Left kidney (tissue), 1 donor: ENCODE data around the gene SERPINA7. TPM values are rescaled to one million over a fixed set of nuclear protein-coding genes. Genes with fewer than 3 reads are reported as not detected.

ENCODE experiments used
- polyA plus RNA-seq: library from polyadenylated mRNA; unstranded; fragments of 120-200 nt; gene quantifications from one replicate; pipeline ENCODE4 v1.2.1, GENCODE V29; 2013; ENCODE audit not compliant: insufficient read length

Gene SERPINA7
- polyA plus RNA-seq, 1 donor: 0.12 TPM

Other genes starting within 250 kb of the SERPINA7 start
- 15.1 TPM for gene NRK, start 216.2 kb downstream of the SERPINA7 start, polyA plus RNA-seq
- 3.3 TPM for gene PWWP3B, start 129.6 kb upstream of the SERPINA7 start, polyA plus RNA-seq